ENCODE data around the gene TUNAR.

- TF ChIP-seq CTCF (IDR thresholded peaks at IDR 0.05): no peak
- no peak for TF ChIP-seq POLR2A (IDR thresholded peaks at IDR 0.05)
Measured at GRCh38 chr14:95871531-95871930, 5.1 kb upstream of the TUNAR start.
